Measurements from ENCODE around the gene SCARB2. TPM values are rescaled to one million over a fixed set of nuclear protein-coding genes. Genes with fewer than 3 reads are reported as not detected.
A peak's percentile ranks its signal among the peaks of the same experiment; 100 is the strongest.

Gene SCARB2, protein sequence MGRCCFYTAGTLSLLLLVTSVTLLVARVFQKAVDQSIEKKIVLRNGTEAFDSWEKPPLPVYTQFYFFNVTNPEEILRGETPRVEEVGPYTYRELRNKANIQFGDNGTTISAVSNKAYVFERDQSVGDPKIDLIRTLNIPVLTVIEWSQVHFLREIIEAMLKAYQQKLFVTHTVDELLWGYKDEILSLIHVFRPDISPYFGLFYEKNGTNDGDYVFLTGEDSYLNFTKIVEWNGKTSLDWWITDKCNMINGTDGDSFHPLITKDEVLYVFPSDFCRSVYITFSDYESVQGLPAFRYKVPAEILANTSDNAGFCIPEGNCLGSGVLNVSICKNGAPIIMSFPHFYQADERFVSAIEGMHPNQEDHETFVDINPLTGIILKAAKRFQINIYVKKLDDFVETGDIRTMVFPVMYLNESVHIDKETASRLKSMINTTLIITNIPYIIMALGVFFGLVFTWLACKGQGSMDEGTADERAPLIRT
- 37.6 and 64.7 TPM in 2 replicates for total RNA-seq (2021)
- percentile 60 among the genes with signal in this experiment for Bru-seq, nascent RNA
- BruChase-seq, experiment 1, labeled RNA remaining after a 2-hour chase: percentile 59 among the genes with signal in this experiment
- percentile 68 among the genes with signal in this experiment for BruChase-seq, experiment 2, labeled RNA remaining after a 6-hour chase
- long read RNA-seq, full-length matches to known transcripts: 15 of 20 reads
- long read RNA-seq, partial matches to known transcripts: 1 of 20 reads
- long read RNA-seq, other reads (novel, unspliced or antisense): 4 of 20 reads

DNA sequence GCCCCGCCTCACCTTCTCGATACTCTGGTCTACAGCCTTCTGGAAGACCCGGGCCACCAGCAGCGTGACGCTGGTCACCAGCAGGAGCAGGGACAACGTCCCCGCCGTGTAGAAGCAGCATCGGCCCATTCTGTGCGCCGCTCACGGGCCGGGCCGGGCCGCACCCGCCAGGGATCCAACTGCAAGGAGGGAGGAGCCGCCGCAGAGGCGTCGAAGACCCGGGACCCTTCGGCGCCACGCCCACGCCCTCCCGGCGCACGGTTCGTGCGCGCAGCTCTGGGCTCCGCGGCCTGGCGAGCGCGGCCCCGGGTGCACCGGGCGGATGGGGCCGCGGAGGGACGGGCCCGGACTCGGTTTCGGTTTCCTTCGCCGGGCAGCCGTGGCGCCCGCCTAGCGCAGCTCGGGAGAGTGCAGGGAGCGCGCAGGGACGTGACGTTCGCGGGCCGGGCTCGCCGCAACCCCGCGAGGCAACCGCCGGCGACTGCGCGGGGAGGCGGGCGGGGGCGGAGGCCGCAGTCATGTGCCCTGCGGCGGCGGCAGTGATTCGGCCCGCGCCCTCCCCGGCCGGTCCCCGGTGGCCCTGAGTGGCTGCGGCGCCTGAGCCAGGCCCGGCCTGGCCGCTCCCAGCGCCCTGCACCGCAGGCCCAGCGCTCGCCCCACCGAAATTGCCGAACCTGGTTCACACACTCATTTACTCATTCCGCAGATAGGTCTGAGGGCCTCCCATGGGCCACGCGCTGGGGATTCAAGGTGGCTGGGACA is at the start of gene SCARB2:
SCARB2 (minus strand) TSS at position 410 of the 762 bp plus-strand sequence; CDS start at position 129, 281 bp downstream.
- peak within 1 kb of the TSS; percentile 92 for H2AFZ ChIP-seq
- no peaks in the 10 kb centered on the region for H3K9me3 ChIP-seq (ENCODE audit: insufficient read depth, low read depth)
- peak within 1 kb of the TSS; percentile 89 for H3K27ac ChIP-seq
- peaks cover 49% of the 10 kb centered on the region for H3K4me1 ChIP-seq (replicated peaks; ENCODE audit: insufficient read depth)
- no peaks in the 10 kb centered on the region for H4K20me1 ChIP-seq (ENCODE audit: insufficient read depth)
- BruUV-seq (replicated peaks): no TSS peak
- POLR2A ChIA-PET (ENCODE audit: unreplicated experiment): no interaction called here
- H3K27me3 ChIP-seq (ENCODE audit: insufficient read depth, low read depth): no peaks in the 10 kb centered on the region
- H3K9me2 ChIP-seq (ENCODE audit: insufficient read depth): no peaks in the 10 kb centered on the region
- 0 out of 2 replicates have a peak, but pooled peaks cover 11% of the 10 kb centered on the region for H3K36me3 ChIP-seq (ENCODE audit: low read depth)
- peaks cover 43% of the 10 kb centered on the region for H3K79me2 ChIP-seq (ENCODE audit: low read depth)
- peak; percentile 58 to 84 for DNase-seq
- H3F3A ChIP-seq (ENCODE audit: insufficient read depth, low read depth): peaks cover 21% of the 10 kb centered on the region; the same call in 1 of the 2 replicates
- peak within 1 kb of the TSS; percentile 81 for H3K4me3 ChIP-seq
- CTCF ChIA-PET: no interaction called here
- intact Hi-C loops (cut with micrococcal nuclease; ENCODE audit: unreplicated experiment): loop anchor here (1.0 to 2.0 kb wide), 2 partner anchors 38 to 93 kb away; partner anchors contain the start of genes FAM47E and STBD1
- no peak for TF ChIP-seq EZH2 (IDR thresholded peaks at IDR 0.05; ENCODE audit: low read depth)
- TF ChIP-seq, protein P1, sequence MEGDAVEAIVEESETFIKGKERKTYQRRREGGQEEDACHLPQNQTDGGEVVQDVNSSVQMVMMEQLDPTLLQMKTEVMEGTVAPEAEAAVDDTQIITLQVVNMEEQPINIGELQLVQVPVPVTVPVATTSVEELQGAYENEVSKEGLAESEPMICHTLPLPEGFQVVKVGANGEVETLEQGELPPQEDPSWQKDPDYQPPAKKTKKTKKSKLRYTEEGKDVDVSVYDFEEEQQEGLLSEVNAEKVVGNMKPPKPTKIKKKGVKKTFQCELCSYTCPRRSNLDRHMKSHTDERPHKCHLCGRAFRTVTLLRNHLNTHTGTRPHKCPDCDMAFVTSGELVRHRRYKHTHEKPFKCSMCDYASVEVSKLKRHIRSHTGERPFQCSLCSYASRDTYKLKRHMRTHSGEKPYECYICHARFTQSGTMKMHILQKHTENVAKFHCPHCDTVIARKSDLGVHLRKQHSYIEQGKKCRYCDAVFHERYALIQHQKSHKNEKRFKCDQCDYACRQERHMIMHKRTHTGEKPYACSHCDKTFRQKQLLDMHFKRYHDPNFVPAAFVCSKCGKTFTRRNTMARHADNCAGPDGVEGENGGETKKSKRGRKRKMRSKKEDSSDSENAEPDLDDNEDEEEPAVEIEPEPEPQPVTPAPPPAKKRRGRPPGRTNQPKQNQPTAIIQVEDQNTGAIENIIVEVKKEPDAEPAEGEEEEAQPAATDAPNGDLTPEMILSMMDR (conservative IDR thresholded peaks at IDR 0.05): no peak
- H3K4me2 ChIP-seq: peak within 1 kb of the TSS; percentile 95

DNA sequence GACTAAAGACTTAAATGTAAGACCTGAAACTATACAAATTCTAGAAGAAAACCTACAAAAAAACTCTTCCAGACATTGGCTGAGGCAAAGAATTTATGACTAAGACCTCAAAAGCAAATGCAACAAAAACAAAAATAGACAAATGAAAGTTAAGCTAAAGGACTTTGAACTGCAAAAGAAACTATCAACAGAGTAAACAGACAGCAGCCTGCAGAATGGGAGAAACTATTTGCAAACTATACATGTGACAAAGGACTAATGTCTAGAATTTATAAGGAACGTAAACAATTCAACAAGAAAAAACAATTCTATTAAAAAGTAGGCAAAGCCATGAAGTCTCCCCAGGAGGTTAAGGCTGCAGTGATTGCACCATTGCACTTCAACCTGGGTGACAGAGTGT is 46.9 kb upstream of the SCARB2 start:
- no peak overlapping the region for H3K4me3 ChIP-seq
- no TSS peak for BruUV-seq (replicated peaks)

More for the DNA sequence above, 46.9 kb upstream of the SCARB2 start:
- no peaks in the 10 kb centered on the region for H3K36me3 ChIP-seq (ENCODE audit: low read depth)
- H3K27me3 ChIP-seq (ENCODE audit: insufficient read depth, low read depth): no peaks in the 10 kb centered on the region
- no peaks in the 10 kb centered on the region for H3K4me1 ChIP-seq (replicated peaks; ENCODE audit: insufficient read depth)
- no peak overlapping the region for H3K4me2 ChIP-seq
- CTCF ChIA-PET: no interaction called here
- no peaks in the 10 kb centered on the region for H3K9me3 ChIP-seq (ENCODE audit: insufficient read depth, low read depth)
- H3K79me2 ChIP-seq (ENCODE audit: low read depth): no peaks in the 10 kb centered on the region
- H2AFZ ChIP-seq: no peak overlapping the region
- no peak for DNase-seq
- POLR2A ChIA-PET (ENCODE audit: unreplicated experiment): no interaction called here
- H3K9me2 ChIP-seq (ENCODE audit: insufficient read depth): no peaks in the 10 kb centered on the region
- TF ChIP-seq EZH2 (IDR thresholded peaks at IDR 0.05; ENCODE audit: low read depth): no peak
- TF ChIP-seq, protein P1 (conservative IDR thresholded peaks at IDR 0.05): no peak
- intact Hi-C loops (cut with micrococcal nuclease; ENCODE audit: unreplicated experiment): no loop called here
- H3F3A ChIP-seq (ENCODE audit: insufficient read depth, low read depth): no peaks in the 10 kb centered on the region
- H3K27ac ChIP-seq: no peak overlapping the region
- no peaks in the 10 kb centered on the region for H4K20me1 ChIP-seq (ENCODE audit: insufficient read depth)

All from PC-9 (cell line).